K562 (cell line): ENCODE data around the gene MMS22L. TPM values are rescaled to one million over a fixed set of nuclear protein-coding genes. Genes with fewer than 3 reads are reported as not detected.

ENCODE experiments used
- CREB1 ChIP-seq, 2 experiments: sonication (generic) in 1 of 2; formaldehyde crosslinking in 1 of 2; IDR thresholded peaks; 2 replicates each; pipeline versions ENCODE4 v1.6.1 to v1.8.0; 2012 to 2022; ENCODE audit warnings: inconsistent platforms in 1 of 2, mild to moderate bottlenecking in 1 of 2, missing genetic modification reagents in 1 of 2, moderate library complexity in 1 of 2
- EP400 ChIP-seq: fragments of 450-650 bp; IDR thresholded peaks from 2 replicates; pipeline ENCODE4 v1.6.1; 2017; ENCODE audit warnings: antibody characterized with exemption, mild to moderate bottlenecking, moderate library complexity
- FOXA1 ChIP-seq: fragments of 450-650 bp; IDR thresholded peaks from 2 replicates; pipeline ENCODE4 v1.6.1; 2016; ENCODE audit warnings: mild to moderate bottlenecking, borderline replicate concordance
- GTF2E2 ChIP-seq: fragments of 200-800 bp; sonication (Bioruptor generic); IDR thresholded peaks from 2 replicates; pipeline ENCODE4 v1.6.1; 2016; ENCODE audit warnings: missing genetic modification characterization, missing compliant biosample characterization
- HEY1 ChIP-seq: fragments of 250-450 bp; sonication (Bioruptor Pico); IDR thresholded peaks from 2 replicates; pipeline ENCODE4 v1.5.0; 2020; ENCODE audit warnings: mild to moderate bottlenecking, moderate library complexity, borderline replicate concordance
- MCM7 ChIP-seq, 2 experiments: fragments of 450-650 bp; IDR thresholded peaks; 2 replicates each; pipeline ENCODE4 v1.6.1; 2016 to 2018
- NFE2 ChIP-seq: IDR thresholded peaks from 2 replicates; pipeline ENCODE4 v1.6.1; 2014; ENCODE audit warnings: antibody characterized with exemption, low read depth
- SUPT5H ChIP-seq: fragments of 450-650 bp; IDR thresholded peaks from 2 replicates; pipeline ENCODE4 v1.6.1; 2016
- polyA plus RNA-seq, 8 experiments: library from polyadenylated mRNA; depleted of rRNA in 4 of 8; stranded (reverse) in 5 of 8; unstranded in 3 of 8; fragments of >200 nt; fragmentation: Nextera tagmentation in 2 of 8; fragmentation: Illumina TruSeq in 1 of 8; extraction: Ambion mirVana in 2 of 8; extraction: Trizol in 1 of 8; gene quantifications; 2 replicates each; pipeline versions ENCODE4 v1.2.1 to v1.2.3, GENCODE V29; 2011 to 2014; ENCODE audit warnings: inconsistent platforms in 1 of 8, missing spikeins in 1 of 8
- total RNA-seq, 7 experiments: library from RNA; depleted of rRNA in 6 of 7; stranded (reverse); fragments of >200 nt in 6 of 7; fragmentation: Illumina TruSeq in 2 of 7; extraction: Trizol in 2 of 7; gene quantifications; 2 replicates each; pipeline versions ENCODE4 v1.2.1 to v1.2.3, GENCODE V29; 2011 to 2021; ENCODE audit warnings: low replicate concordance in 1 of 7
- TF ChIP-seq, protein P1 (sequence below): fragments of 450-650 bp; formaldehyde crosslinking; IDR thresholded peaks from 2 replicates; pipeline ENCODE4 v1.4.0; 2022; ENCODE audit warnings: mild to moderate bottlenecking, moderate library complexity
- TF ChIP-seq, protein P2 (sequence below): fragments of 450-650 bp; IDR thresholded peaks from 2 replicates; pipeline ENCODE4 v1.6.1; 2014; ENCODE audit warnings: low read depth, mild to moderate bottlenecking, moderate library complexity, borderline replicate concordance
- TF ChIP-seq, protein P3 (sequence below), 2 experiments: fragments of 450-650 bp; formaldehyde crosslinking in 1 of 2; IDR thresholded peaks; 2 replicates each; pipeline versions ENCODE4 v1.4.0 to v1.6.1; 2014 to 2020; ENCODE audit warnings: mild to moderate bottlenecking in 2 of 2, borderline replicate concordance in 1 of 2, low read depth in 1 of 2

The MMS22L gene
- total and polyA plus RNA-seq, 9 of the 15 experiments (the other 6 are each of a cell fraction or from before 2014, with no cell fraction given): 13.0 to 59.5 (median 26.9) TPM

DNA sequence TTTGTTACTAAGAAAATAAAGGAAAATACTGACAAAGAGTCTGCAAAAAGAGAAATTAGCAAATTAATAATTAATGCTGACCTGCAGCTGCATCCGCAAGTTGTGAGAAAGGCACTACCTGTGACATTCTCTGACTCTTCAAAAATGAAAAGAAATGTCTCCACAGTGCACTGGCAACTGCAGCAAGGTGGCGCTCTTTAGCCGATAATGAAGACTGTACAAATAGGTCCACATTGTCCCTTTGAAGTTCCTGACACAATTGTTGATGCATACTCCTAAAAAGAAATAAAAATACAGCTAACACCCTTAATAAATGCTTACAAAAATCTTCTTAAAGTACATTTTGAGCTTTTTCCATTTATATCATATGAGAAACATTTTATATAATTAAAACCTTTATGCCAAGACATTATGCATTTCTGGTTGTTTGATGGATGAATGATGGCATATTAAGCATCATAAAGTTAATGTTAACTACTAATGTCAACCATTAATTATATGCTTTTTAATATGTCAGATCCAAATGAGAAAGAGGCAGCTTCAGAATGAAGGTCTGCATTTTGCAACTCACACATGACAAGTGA, 96.5 kb downstream of the MMS22L start (continued):
- TF ChIP-seq, protein P1, sequence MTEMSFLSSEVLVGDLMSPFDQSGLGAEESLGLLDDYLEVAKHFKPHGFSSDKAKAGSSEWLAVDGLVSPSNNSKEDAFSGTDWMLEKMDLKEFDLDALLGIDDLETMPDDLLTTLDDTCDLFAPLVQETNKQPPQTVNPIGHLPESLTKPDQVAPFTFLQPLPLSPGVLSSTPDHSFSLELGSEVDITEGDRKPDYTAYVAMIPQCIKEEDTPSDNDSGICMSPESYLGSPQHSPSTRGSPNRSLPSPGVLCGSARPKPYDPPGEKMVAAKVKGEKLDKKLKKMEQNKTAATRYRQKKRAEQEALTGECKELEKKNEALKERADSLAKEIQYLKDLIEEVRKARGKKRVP (CRISPR knock-in tag): no peak
- TF ChIP-seq GTF2E2 (tag) (no peak), CREB1 (IDR thresholded peaks at IDR 0.05) (no peak), CREB1 (CRISPR knock-in tag; IDR thresholded peaks at IDR 0.05) (no peak), EP400 (no peak), HEY1 (CRISPR knock-in tag) (no peak), MCM7 (IDR thresholded peaks at IDR 0.05) (no peak), FOXA1 (no peak), SUPT5H (no peak), NFE2 (no peak)
- TF ChIP-seq, protein P2, sequence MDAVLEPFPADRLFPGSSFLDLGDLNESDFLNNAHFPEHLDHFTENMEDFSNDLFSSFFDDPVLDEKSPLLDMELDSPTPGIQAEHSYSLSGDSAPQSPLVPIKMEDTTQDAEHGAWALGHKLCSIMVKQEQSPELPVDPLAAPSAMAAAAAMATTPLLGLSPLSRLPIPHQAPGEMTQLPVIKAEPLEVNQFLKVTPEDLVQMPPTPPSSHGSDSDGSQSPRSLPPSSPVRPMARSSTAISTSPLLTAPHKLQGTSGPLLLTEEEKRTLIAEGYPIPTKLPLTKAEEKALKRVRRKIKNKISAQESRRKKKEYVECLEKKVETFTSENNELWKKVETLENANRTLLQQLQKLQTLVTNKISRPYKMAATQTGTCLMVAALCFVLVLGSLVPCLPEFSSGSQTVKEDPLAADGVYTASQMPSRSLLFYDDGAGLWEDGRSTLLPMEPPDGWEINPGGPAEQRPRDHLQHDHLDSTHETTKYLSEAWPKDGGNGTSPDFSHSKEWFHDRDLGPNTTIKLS: no peak
- TF ChIP-seq, protein P3, sequence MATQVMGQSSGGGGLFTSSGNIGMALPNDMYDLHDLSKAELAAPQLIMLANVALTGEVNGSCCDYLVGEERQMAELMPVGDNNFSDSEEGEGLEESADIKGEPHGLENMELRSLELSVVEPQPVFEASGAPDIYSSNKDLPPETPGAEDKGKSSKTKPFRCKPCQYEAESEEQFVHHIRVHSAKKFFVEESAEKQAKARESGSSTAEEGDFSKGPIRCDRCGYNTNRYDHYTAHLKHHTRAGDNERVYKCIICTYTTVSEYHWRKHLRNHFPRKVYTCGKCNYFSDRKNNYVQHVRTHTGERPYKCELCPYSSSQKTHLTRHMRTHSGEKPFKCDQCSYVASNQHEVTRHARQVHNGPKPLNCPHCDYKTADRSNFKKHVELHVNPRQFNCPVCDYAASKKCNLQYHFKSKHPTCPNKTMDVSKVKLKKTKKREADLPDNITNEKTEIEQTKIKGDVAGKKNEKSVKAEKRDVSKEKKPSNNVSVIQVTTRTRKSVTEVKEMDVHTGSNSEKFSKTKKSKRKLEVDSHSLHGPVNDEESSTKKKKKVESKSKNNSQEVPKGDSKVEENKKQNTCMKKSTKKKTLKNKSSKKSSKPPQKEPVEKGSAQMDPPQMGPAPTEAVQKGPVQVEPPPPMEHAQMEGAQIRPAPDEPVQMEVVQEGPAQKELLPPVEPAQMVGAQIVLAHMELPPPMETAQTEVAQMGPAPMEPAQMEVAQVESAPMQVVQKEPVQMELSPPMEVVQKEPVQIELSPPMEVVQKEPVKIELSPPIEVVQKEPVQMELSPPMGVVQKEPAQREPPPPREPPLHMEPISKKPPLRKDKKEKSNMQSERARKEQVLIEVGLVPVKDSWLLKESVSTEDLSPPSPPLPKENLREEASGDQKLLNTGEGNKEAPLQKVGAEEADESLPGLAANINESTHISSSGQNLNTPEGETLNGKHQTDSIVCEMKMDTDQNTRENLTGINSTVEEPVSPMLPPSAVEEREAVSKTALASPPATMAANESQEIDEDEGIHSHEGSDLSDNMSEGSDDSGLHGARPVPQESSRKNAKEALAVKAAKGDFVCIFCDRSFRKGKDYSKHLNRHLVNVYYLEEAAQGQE (IDR thresholded peaks at IDR 0.05; ENCODE audit: borderline replicate concordance): peak; percentile 62; the same call in 1 of the 2 replicates
- TF ChIP-seq, protein P3 (CRISPR knock-in tag; IDR thresholded peaks at IDR 0.05; ENCODE audit: low read depth): no peak
